GM12878 (cell line): Measurements from ENCODE around the gene ELFN2. TPM values are rescaled to one million over a fixed set of nuclear protein-coding genes. Genes with fewer than 3 reads are reported as not detected.

ENCODE experiments used
- ATAC-seq: fragments of 200-7000 bp; cut with Tn5 transposase; 3 replicates; pipeline ENCODE4 v1.9.1; 2020; ENCODE audit warnings: mild to moderate bottlenecking, moderate library complexity
- BruUV-seq: library from RNA; stranded (reverse); fragments of 400-500 nt; replicated peaks from 2 replicates; lab custom pipeline; 2021; lab: Mats Ljungman, UMichigan
- CTCF ChIA-PET: fragments of 300-600 bp; sonication (Branson Sonifier 250); formaldehyde crosslinking; extraction: SDS; loops from one replicate; lab custom pipeline; 2021; ENCODE audit warnings: inconsistent platforms; lab: Yijun Ruan, JAX
- POLR2A ChIA-PET: fragments of 350-600 bp; formaldehyde crosslinking; extraction: SDS; loops from one replicate; lab custom pipeline; 2021; ENCODE audit warnings: inconsistent platforms; lab: Charles Lee
- RAD21 ChIA-PET: fragments of 300-600 bp; sonication (Branson Sonifier 250); formaldehyde crosslinking; loops from one replicate; lab custom pipeline; 2023; ENCODE audit warnings: antibody characterized with exemption; ENCODE audit not compliant: unreplicated experiment; lab: Charles Lee
- SMC1A ChIA-PET: fragments of 300-600 bp; sonication (Branson Sonifier 250); formaldehyde crosslinking; loops from one replicate; lab custom pipeline; 2023; ENCODE audit not compliant: unreplicated experiment, uncharacterized antibody; lab: Charles Lee
- DNase-seq: peaks from one replicate; pipeline ENCODE4 v3.0.0-alpha.2; 2011; ENCODE audit warnings: low read depth, low spot score
- FAIRE-seq: peaks from 3 replicates; lab custom pipeline; 2011; peaks lifted over from hg19 to GRCh38; lab: Jason Lieb, UNC
- H2AFZ ChIP-seq: 2 replicates; pipeline ENCODE4 v1.6.0; 2011; ENCODE audit warnings: low read depth, low read length, control low read depth; ENCODE audit not compliant: control insufficient read depth
- H3K27ac ChIP-seq: 2 replicates; pipeline ENCODE4 v1.5.1; 2011; ENCODE audit warnings: control low read depth; ENCODE audit not compliant: control insufficient read depth, insufficient read depth
- H3K27me3 ChIP-seq, 2 experiments: replicated peaks in 1 of 2; 2 replicates each; pipeline versions ENCODE4 v1.6.0 to v1.6.1; 2011; ENCODE audit warnings: low read length in 1 of 2; ENCODE audit not compliant: control insufficient read depth in 2 of 2, insufficient read depth in 2 of 2
- H3K36me3 ChIP-seq, 2 experiments: 2 replicates each; pipeline ENCODE4 v1.5.1; 2011; ENCODE audit warnings: low read length in 1 of 2; ENCODE audit not compliant: control insufficient read depth in 2 of 2, insufficient read depth in 2 of 2
- H3K4me1 ChIP-seq: 2 replicates; pipeline ENCODE4 v1.6.1; 2011; ENCODE audit warnings: mild to moderate bottlenecking, low read length, moderate library complexity, mixed read lengths; ENCODE audit not compliant: control insufficient read depth, insufficient read depth
- H3K4me2 ChIP-seq: 2 replicates; pipeline ENCODE4 v1.6.0; 2011; ENCODE audit warnings: control low read depth; ENCODE audit not compliant: control insufficient read depth, insufficient read depth
- H3K4me3 ChIP-seq: fragments of 200-600 bp; sonication (generic); 2 replicates; pipeline ENCODE4 v1.5.1; 2016
- H3K79me2 ChIP-seq: 2 replicates; pipeline ENCODE4 v1.6.0; 2011; ENCODE audit warnings: low read length; ENCODE audit not compliant: control insufficient read depth, insufficient read depth
- H3K9ac ChIP-seq: 2 replicates; pipeline ENCODE4 v1.8.0; 2011; ENCODE audit warnings: low read length, control low read depth, mixed read lengths; ENCODE audit not compliant: control insufficient read depth, insufficient read depth
- H3K9me3 ChIP-seq: replicated peaks from 3 replicates; pipeline ENCODE4 v1.5.1; 2011; ENCODE audit warnings: mild to moderate bottlenecking, low read length; ENCODE audit not compliant: control insufficient read depth, insufficient read depth
- H4K20me1 ChIP-seq: 2 replicates; pipeline ENCODE4 v1.6.0; 2011; ENCODE audit not compliant: control insufficient read depth, insufficient read depth
- ATF3 ChIP-seq: IDR thresholded peaks from 2 replicates; pipeline ENCODE4 v1.6.1; 2011; ENCODE audit warnings: low read depth, mild to moderate bottlenecking, low read length, moderate library complexity, borderline replicate concordance; ENCODE audit errors: extremely low read depth
- CBFB ChIP-seq: IDR thresholded peaks from 2 replicates; pipeline ENCODE4 v1.6.1; 2016; ENCODE audit warnings: antibody characterized with exemption, low read depth
- FOS ChIP-seq: IDR thresholded peaks from 3 replicates; pipeline ENCODE4 v1.6.1; 2011; ENCODE audit warnings: borderline replicate concordance; ENCODE audit not compliant: insufficient read length; ENCODE audit errors: extremely low read depth
- GATAD2B ChIP-seq: fragments of 450-650 bp; conservative IDR thresholded peaks from 2 replicates; pipeline ENCODE4 v1.6.1; 2017; ENCODE audit warnings: low read depth, mild to moderate bottlenecking, moderate library complexity
- HCFC1 ChIP-seq: fragments of 150-350 bp; IDR thresholded peaks from 2 replicates; pipeline ENCODE4 v1.6.1; 2014; ENCODE audit warnings: low read length
- IRF5 ChIP-seq: fragments of 450-650 bp; IDR thresholded peaks from 2 replicates; pipeline ENCODE4 v1.6.1; 2017; ENCODE audit warnings: borderline replicate concordance
- MTA2 ChIP-seq: fragments of 450-650 bp; IDR thresholded peaks from 2 replicates; pipeline ENCODE4 v1.6.1; 2016; ENCODE audit warnings: low read depth, mild to moderate bottlenecking, moderate library complexity
- NKRF ChIP-seq: fragments of 450-650 bp; conservative IDR thresholded peaks from 2 replicates; pipeline ENCODE4 v1.6.1; 2017; ENCODE audit warnings: mild to moderate bottlenecking, moderate library complexity
- NRF1 ChIP-seq: conservative IDR thresholded peaks from 2 replicates; pipeline ENCODE4 v1.6.1; 2011; ENCODE audit warnings: mild to moderate bottlenecking, low read depth, low read length, improper control_type of control experiment
- POU2F2 ChIP-seq: IDR thresholded peaks from 3 replicates; pipeline ENCODE4 v1.6.1; 2011; ENCODE audit warnings: low read depth, mild to moderate bottlenecking, low read length, borderline replicate concordance
- TCF12 ChIP-seq: IDR thresholded peaks from 2 replicates; pipeline ENCODE4 v1.6.1; 2011; ENCODE audit warnings: low read depth, mild to moderate bottlenecking, low read length
- WGBS: methylation state at CpG from one replicate; pipeline ENCODE4 v1.1.6; 2016; ENCODE audit warnings: low lambda C conversion rate; ENCODE audit not compliant: insufficient replicate concordance, insufficient coverage; ENCODE audit errors: missing lambda C conversion rate; 5-methylcytosine and 5-hydroxymethylcytosine counted together
- in situ Hi-C: fragments of 300-500 bp; cut with MboI; formaldehyde crosslinking; loops from 9 replicates; pipeline ENCODE4 v1.14.3; 2018; ENCODE audit warnings: mixed read lengths
- intact Hi-C: fragments of 100-400 bp; cut with micrococcal nuclease; formaldehyde crosslinking; loops from one replicate; pipeline ENCODE4 v1.14.2; 2022; ENCODE audit not compliant: unreplicated experiment
- polyA plus RNA-seq, 11 experiments: library from polyadenylated mRNA; depleted of rRNA in 4 of 11; unstranded in 6 of 11; stranded (reverse) in 5 of 11; fragments of >200 nt; fragmentation: Nextera tagmentation in 4 of 11; fragmentation: Illumina TruSeq in 1 of 11; extraction: Ambion mirVana in 4 of 11; extraction: Trizol in 1 of 11; gene quantifications; 1 replicate in 1 of 11; 2 replicates in 10 of 11; pipeline versions ENCODE4 v1.2.1 to v1.2.3, GENCODE V29; 2011 to 2016; ENCODE audit warnings: inconsistent platforms in 2 of 11, missing spikeins in 2 of 11, low read depth in 1 of 11
- total RNA-seq, 4 experiments: library from RNA; depleted of rRNA in 3 of 4; stranded (reverse); fragments of >200 nt in 3 of 4; fragmentation: Illumina TruSeq in 1 of 4; extraction: Trizol in 1 of 4; gene quantifications; 2 replicates each; pipeline versions ENCODE4 v1.2.1 to v1.2.3, GENCODE V29; 2013 to 2021
- TF ChIP-seq, protein P1 (sequence below): fragments of 450-650 bp; IDR thresholded peaks from 2 replicates; pipeline ENCODE4 v1.6.1; 2016; ENCODE audit warnings: mild to moderate bottlenecking
- TF ChIP-seq, protein P2 (sequence below): fragments of 450-650 bp; IDR thresholded peaks from 2 replicates; pipeline ENCODE4 v1.6.1; 2014; ENCODE audit warnings: mild to moderate bottlenecking
- TF ChIP-seq, protein P3 (sequence below): fragments of 450-650 bp; IDR thresholded peaks from 2 replicates; pipeline ENCODE4 v1.6.1; 2018; ENCODE audit warnings: borderline replicate concordance, mild to moderate bottlenecking; ENCODE audit not compliant: partially characterized antibody

Gene ELFN2
- total and polyA plus RNA-seq, 10 of the 15 experiments (the other 5 are each of a cell fraction or from before 2014, with no cell fraction given) = 0.03 to 0.05 TPM; not detected in 8

GRCh38 chr22:37453696-37454095 lies 26.4 kb upstream of the ELFN2 start (continued):
- TF ChIP-seq NKRF = no peak
- no peak for TF ChIP-seq CBFB
- TF ChIP-seq HCFC1 = no peak

- Histone ChIP-seq H3K4me3 (no peak overlapping the region), H3K9ac (no peak overlapping the region), H3K79me2 (no peaks in the 10 kb centered on the region), H3K4me2 (no peak overlapping the region), H3K4me1 (no peaks in the 10 kb centered on the region), H2AFZ (no peak overlapping the region), H3K9me3 (no peaks in the 10 kb centered on the region), H3K27ac (no peak overlapping the region), H3K36me3 (no peaks in the 10 kb centered on the region), H4K20me1 (no peaks in the 10 kb centered on the region), H3K27me3 (no peaks in the 10 kb centered on the region)
- BruUV-seq = no TSS peak
- no peak for ATAC-seq
- 41% methylated on average over 1 of the region's 1 CpG for WGBS
- no peak for DNase-seq
- ChIA-PET SMC1A (interaction anchor here (0.5 to 0.8 kb wide), 2 partner anchors 9 to 505 kb away, joined by 3 read pairs; no protein-coding TSS in a partner anchor), RAD21 (interaction anchor here (0.6 kb wide), 1 partner anchor 322 kb away, joined by 3 read pairs; no protein-coding TSS in a partner anchor), POLR2A (interaction anchor here (0.5 kb wide), 1 partner anchor 406 kb away, joined by 3 read pairs; no protein-coding TSS in a partner anchor), CTCF (interaction anchor here (0.8 to 1.2 kb wide), 2 partner anchors 23 to 60 kb away, joined by 3 read pairs; no protein-coding TSS in a partner anchor)
- in situ Hi-C loops (no loop called here), intact Hi-C loops (no loop called here)
- FAIRE-seq = no peak
- TF ChIP-seq, protein P1, sequence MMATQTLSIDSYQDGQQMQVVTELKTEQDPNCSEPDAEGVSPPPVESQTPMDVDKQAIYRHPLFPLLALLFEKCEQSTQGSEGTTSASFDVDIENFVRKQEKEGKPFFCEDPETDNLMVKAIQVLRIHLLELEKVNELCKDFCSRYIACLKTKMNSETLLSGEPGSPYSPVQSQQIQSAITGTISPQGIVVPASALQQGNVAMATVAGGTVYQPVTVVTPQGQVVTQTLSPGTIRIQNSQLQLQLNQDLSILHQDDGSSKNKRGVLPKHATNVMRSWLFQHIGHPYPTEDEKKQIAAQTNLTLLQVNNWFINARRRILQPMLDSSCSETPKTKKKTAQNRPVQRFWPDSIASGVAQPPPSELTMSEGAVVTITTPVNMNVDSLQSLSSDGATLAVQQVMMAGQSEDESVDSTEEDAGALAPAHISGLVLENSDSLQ = no peak
- no peak for TF ChIP-seq POU2F2
- TF ChIP-seq, protein P2, sequence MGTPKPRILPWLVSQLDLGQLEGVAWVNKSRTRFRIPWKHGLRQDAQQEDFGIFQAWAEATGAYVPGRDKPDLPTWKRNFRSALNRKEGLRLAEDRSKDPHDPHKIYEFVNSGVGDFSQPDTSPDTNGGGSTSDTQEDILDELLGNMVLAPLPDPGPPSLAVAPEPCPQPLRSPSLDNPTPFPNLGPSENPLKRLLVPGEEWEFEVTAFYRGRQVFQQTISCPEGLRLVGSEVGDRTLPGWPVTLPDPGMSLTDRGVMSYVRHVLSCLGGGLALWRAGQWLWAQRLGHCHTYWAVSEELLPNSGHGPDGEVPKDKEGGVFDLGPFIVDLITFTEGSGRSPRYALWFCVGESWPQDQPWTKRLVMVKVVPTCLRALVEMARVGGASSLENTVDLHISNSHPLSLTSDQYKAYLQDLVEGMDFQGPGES = no peak
- no peak for TF ChIP-seq NRF1
- TF ChIP-seq, protein P3, sequence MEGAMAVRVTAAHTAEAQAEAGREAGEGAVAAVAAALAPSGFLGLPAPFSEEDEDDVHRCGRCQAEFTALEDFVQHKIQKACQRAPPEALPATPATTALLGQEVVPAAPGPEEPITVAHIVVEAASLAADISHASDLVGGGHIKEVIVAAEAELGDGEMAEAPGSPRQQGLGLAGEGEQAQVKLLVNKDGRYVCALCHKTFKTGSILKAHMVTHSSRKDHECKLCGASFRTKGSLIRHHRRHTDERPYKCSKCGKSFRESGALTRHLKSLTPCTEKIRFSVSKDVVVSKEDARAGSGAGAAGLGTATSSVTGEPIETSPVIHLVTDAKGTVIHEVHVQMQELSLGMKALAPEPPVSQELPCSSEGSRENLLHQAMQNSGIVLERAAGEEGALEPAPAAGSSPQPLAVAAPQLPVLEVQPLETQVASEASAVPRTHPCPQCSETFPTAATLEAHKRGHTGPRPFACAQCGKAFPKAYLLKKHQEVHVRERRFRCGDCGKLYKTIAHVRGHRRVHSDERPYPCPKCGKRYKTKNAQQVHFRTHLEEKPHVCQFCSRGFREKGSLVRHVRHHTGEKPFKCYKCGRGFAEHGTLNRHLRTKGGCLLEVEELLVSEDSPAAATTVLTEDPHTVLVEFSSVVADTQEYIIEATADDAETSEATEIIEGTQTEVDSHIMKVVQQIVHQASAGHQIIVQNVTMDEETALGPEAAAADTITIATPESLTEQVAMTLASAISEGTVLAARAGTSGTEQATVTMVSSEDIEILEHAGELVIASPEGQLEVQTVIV = no peak
- TF ChIP-seq TCF12 = no peak
- no peak for TF ChIP-seq FOS
- no peak for TF ChIP-seq GATAD2B
- no peak for TF ChIP-seq IRF5
- TF ChIP-seq ATF3 = no peak
- TF ChIP-seq MTA2 = no peak
These were observed 23.9 kb upstream of the ELFN2 start for GRCh38 chr22:37451218-37451617.
